GM08714 (cell line): ENCODE results near the gene CLIC6.

ENCODE experiments used
- H3K4me3 ChIP-seq: fragments of 200-500 bp; sonication (Bioruptor generic); 2 replicates; pipeline ENCODE4 v1.5.1; 2014; ENCODE audit warnings: mild to moderate bottlenecking, low read length, inconsistent platforms
- ZNF274 ChIP-seq: IDR thresholded peaks from 2 replicates; pipeline ENCODE4 v1.6.1; 2012; ENCODE audit warnings: mild to moderate bottlenecking, low read depth, low read length

Gene CLIC6

DNA sequence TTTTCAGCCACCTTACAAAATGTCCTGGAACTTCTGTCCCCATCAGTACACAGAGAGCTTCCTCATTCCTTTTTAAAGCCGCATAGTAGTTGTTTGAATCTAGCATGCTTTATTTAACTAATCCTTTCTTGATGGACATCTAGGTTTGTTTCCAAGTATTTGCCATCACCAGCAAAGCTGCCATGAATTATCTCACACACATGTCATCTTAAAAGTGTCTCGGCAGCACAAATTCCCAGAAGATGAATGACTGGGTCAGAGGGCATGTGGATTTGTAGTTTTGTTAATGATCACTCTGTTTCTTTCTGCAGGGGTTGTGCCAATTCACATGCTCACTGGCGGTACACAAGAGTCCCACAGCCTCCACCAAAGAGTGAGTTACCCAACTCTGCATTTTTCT, 68.3 kb downstream of the CLIC6 start:
- H3K4me3 ChIP-seq, result no peak overlapping the region
- TF ChIP-seq ZNF274, result no peak

DNA sequence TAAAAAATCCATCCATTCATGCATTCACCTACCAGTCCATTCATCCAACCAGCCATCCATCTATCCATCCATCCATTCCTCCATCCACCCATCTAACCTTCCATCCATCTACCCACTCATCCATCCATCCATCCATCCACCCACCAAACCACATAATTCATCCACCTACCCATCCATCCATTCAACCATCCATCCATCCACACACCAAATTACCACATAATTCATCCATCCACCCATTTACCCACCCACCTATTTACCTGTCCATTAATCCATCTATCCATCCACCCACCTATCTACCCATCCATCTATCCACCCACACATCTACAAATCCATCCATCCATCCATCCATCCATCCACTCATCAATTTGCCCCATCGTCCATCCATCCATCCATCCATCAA, 71.4 kb downstream of the CLIC6 start:
- H3K4me3 ChIP-seq, result no peak overlapping the region
- TF ChIP-seq ZNF274, result no peak

DNA sequence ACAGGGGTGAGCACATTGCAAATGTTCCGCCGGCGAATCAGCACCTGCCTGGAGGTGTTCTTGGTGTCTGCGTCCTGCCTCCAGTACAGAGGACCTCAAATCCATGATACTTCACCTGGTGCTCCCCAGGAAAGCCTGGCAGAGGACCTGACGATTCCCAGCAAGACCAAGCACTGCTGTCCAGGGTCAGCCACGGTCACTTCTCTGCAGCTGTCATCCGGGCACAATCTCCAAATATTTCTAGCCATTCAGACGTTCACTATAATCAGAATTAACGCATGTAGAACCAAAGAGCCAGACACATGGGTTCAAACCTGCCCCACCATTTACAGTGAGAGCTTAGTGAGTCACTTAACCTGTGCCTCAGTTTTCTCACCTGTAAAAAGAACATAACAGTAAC, 74.5 kb downstream of the CLIC6 start:
- no peak for TF ChIP-seq ZNF274
- no peak overlapping the region for H3K4me3 ChIP-seq

DNA sequence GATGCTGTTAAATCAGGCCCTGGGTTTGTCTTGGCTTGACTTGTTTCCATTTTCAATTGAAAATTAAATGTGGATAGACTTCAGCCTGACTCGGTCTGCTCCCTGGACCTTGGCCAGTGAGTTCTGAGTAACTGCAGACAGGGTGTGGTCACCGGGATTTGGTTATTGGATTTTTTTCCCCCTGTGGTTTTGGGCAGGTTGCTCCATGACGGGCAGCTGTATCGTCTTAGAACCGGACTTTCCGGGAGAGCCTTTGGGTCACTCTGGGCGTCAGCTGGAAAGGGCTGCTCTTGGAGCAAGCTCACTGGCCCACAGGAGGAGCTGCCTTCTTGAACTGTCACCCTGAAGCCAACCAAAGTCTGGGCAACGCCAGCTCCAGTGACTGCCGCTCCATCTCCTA, 75.0 kb downstream of the CLIC6 start:
- H3K4me3 ChIP-seq, result no peak overlapping the region
- TF ChIP-seq ZNF274, result no peak

DNA sequence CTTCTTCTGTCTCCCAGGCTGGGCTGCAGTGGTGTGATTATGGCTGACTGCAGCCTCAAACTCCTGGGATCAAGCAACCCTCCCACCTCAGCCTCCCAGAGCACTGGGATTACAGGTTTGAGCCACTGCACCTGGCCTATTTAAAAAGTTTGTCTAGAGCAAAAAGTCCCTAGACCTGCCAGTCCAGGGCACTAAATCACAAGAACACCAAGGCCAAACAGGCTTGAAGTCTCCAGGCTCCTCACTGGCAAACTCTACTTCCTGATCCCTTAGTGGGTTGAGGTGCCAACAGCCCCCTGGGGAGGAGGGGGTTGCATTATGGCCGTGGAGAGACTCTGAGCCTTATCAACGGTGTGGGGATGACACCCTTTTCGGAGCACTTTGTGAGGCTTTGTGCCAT, 76.0 kb downstream of the CLIC6 start:
- TF ChIP-seq ZNF274, result no peak
- H3K4me3 ChIP-seq, result no peak overlapping the region

DNA sequence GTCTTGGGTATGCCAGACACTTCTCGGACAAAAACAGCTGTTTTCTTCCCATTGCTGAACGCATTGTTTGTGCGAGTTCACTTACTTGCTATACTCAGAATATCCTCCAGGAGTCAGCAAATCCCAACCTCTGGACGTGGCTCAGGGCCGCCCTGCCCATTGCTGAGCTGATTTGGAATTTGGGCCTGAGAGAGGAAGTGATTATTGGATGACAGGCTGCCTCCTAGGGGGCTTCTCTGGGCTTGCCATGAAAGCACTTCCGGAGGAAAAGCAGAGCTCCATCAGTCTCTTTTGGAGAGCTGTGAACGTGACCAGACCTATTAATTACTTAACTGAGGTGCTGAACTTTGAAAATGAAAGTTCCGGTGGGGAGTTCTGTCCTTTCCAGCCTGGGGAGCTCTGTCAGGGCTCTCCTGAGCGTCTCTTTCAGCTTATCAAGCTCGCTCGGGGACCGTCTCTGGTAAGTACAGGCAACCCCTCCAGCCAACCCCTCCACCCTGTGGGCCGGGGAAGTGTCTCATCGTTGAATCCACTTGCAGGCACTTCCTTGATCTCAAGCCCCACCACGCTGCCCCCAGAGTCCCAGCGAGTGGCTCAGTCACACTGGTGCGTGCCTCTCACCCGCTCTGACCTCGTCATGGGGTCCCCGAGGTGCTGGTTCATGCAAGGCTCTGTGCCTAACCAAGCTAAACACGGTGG, 76.9 kb downstream of the CLIC6 start:
- H3K4me3 ChIP-seq, result no peak overlapping the region; the same call in 1 of the 2 replicates
- no peak for TF ChIP-seq ZNF274

DNA sequence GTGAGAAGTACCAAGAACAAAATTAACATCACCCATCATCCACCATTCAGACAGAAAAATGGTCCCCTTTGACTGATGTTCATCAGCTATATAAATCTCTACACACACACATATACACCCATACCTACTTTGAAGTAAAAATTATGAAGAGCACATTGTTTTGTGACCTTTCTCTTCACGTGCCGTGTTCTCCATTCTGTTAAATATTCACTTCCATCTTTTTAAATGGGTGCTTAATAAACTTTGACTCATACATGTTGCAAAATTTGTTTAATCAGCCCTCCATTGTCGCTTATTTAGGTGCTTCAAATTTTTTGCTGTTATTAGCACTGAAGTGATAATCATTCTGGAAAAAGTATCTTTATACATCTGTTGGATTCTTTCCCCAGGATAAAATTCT, 80.1 kb downstream of the CLIC6 start:
- no peak for TF ChIP-seq ZNF274
- no peak overlapping the region for H3K4me3 ChIP-seq

DNA sequence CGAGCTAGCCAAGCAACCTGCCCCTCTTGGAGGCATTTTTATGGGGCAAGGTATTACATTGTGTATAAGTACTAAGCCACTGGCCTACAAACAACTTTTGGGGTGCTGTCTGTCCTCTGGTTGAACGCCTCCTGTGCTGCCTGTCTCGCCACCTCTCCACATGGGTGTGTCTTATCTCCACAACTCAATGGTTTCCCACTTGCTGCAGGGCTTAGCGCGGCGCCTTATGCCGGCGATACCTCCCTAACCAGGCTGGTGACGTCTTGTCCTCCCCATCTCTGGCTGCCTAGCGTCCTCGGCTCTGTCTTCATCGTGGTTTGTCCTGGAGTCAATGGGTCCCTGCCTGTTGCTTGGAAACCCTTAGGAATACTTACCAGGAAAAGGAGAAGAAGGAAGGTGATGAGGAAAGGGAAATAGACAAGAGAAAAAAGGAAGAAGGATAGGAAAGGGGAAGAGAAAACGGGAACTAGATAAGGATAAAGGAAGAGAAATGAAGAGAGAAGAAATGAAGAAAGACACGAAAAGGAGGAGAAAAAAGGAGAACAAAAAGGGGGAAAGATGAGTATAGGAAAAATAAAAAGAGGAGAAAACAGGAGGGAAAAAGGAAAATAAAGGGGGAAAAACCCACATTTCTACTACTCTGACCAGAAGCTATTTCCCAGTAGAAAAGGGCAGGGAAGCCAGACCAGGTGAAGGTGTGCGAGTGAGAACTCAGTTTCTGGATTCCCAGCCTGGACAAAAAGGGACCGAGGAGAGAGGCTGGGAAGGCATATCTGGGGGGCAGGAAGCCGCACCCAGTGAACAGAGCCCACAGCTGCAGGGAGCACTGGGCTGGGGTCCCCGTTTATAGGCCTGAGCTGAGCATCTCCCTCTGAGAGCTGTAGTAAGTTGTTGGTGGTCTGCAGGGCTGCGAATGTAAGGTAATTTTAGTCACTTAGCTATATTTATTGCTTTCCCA, 86.2 kb downstream of the CLIC6 start:
- H3K4me3 ChIP-seq, result no peak overlapping the region
- TF ChIP-seq ZNF274, result no peak

DNA sequence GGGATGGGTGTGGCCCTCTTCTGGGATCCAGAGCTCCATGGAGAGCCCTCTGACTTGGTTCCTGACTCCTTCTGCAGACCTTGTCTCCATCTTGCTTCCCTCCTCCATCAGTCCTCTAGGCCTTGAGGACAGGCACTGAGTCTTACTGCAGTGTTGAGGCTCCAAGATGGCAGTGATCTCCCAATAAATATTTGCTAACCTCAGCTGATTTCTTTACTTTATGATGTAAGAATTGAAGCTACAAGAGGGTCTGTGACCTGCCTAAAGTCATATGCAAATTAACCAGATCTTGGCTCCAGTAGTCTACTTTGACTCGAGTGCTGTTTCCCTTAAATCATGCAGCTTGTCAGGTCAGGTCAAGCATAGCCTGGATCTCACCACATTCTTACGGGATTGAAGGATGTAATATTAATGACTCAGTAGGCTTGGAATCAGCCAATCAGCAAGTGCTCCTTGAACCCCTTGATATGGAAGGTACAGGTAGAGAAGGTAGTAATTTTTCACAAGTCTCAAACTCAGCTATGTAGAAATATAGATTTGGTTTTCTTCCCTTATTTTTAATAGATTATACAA, 93.0 kb downstream of the CLIC6 start:
- no peak overlapping the region for H3K4me3 ChIP-seq
- no peak for TF ChIP-seq ZNF274

DNA sequence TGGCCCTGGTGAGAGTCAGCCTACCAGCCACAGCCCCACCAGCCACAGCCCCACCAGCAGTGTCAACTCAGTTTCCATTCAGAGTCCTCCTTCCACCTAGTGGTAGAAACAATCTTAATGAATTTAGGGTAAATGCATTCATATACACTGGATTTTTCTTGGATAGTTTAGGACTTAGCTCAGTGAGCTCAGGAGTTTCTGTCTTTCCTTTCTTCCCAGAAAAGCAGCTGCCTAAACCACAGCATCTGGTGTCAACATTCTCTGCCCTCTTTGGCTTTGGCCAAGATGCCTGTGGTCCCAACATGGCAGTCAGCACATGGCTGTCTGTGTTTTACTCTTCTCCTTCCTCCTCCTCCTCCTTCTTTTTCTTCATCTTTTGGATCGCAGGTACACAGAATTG, 94.0 kb downstream of the CLIC6 start:
- H3K4me3 ChIP-seq, result no peak overlapping the region
- TF ChIP-seq ZNF274, result no peak

DNA sequence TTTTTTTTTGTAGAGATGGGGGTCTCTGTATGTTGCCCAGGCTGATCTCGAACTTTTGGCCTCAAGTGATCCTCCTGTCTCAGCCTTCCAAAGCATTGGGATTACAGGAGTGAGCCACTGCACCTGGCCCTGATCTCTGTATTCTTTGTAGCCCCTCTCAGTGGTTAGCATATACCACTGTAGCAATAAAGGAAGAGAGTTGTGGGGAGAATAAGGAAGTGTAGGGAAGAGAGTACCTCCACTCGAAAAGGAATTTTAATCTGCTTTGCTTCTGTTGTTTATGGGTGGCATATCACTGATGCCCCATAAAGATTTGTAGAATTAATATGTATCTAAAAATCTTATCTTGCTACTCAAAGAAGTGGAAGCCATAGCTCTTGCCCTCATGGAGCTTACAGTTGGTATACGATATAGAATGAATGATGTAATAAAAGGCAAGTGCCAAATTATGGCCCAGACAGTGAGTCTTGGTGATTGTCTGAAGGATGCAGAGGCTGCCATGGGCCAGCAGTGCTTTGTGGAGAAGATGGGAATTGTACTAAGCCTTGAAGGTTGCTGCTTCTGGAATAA, 96.0 kb downstream of the CLIC6 start:
- TF ChIP-seq ZNF274, result no peak
- no peak overlapping the region for H3K4me3 ChIP-seq

DNA sequence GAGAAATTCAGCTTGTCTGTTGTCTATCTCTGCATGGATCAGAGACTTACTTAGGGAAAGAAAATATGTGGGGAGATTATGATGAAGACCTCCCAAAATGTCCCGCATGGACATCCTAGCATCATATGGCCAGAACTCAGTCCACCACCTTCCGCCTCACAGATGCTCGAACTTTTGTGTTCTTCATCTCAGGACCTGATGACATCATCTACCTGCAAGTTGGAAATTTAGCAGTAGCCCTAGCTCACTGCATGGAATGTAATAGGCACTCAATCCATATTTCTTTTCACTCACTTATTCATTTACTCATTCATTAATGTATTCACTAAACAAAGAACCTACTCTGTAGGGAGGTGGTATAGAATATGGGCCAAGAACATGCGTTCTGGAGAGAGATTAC, 96.8 kb downstream of the CLIC6 start:
- no peak overlapping the region for H3K4me3 ChIP-seq
- TF ChIP-seq ZNF274, result no peak

DNA sequence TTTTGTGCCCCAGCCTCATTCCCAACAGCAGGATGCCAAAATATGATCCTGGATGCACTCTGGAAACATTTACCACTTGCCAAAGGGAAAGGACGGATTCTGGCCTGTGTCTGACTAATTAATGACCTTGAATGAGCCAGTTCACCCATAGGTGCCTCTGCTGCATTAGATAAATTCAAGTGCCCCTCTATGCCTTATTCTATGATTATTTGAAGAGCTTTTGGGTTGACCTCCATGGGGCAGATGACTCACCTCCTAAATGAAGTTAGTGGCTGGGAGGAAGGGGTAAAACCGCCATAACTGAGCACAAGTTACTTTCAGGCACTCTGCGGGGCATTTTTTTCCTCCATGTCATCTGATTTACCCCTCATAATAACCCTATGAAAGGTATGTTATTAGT, 98.1 kb downstream of the CLIC6 start:
- no peak for TF ChIP-seq ZNF274
- no peak overlapping the region for H3K4me3 ChIP-seq
